GM12865 (cell line): ENCODE results near the gene MBTD1.
A peak's percentile ranks its signal among the peaks of the same experiment; 100 is the strongest.

ENCODE experiments used
- DNase-seq: peaks from one replicate; pipeline ENCODE4 v3.0.0; 2010; ENCODE audit warnings: low read depth
- H3K4me3 ChIP-seq: 2 replicates; pipeline ENCODE4 v1.5.1; 2011; ENCODE audit warnings: mild to moderate bottlenecking, low read depth, low read length, control low read depth
- CTCF ChIP-seq: IDR thresholded peaks from 2 replicates; pipeline ENCODE4 v1.5.1; 2011; ENCODE audit warnings: low read length, control low read depth, low read depth, inconsistent platforms; ENCODE audit not compliant: insufficient read depth; ENCODE audit errors: missing control alignments

Gene MBTD1

GRCh38 chr17:51132964-51133319 lies 126.9 kb downstream of the MBTD1 start:
- TF ChIP-seq CTCF: no peak
- peak; percentile 56 for DNase-seq
- H3K4me3 ChIP-seq: no peak overlapping the region

- peak; percentile 48 for DNase-seq
- TF ChIP-seq CTCF: no peak
- no peak overlapping the region for H3K4me3 ChIP-seq
These were observed 131.8 kb downstream of the MBTD1 start for GRCh38 chr17:51128076-51128475.
